HepG2 (cell line): ENCODE data around the gene DHX16. TPM values are rescaled to one million over a fixed set of nuclear protein-coding genes. Genes with fewer than 3 reads are reported as not detected.

ENCODE experiments used
- ATAC-seq: fragments of 200-7000 bp; cut with Tn5 transposase; 3 replicates; pipeline ENCODE4 v1.9.1; 2020; ENCODE audit warnings: mild to moderate bottlenecking, moderate library complexity
- BruUV-seq: library from RNA; stranded (reverse); fragments of 400-500 nt; replicated peaks from 2 replicates; lab custom pipeline; 2021; lab: Mats Ljungman, UMichigan
- CTCF ChIA-PET: fragments of 300-600 bp; formaldehyde crosslinking; extraction: SDS; loops from one replicate; lab custom pipeline; 2021; ENCODE audit warnings: low total read pairs, inconsistent platforms, low intra/inter-chr PET ratio; lab: Yijun Ruan, JAX
- POLR2A ChIA-PET: fragments of 350-600 bp; sonication (Branson Sonifier 250); formaldehyde crosslinking; loops from one replicate; lab custom pipeline; 2020; ENCODE audit warnings: antibody characterized with exemption, inconsistent platforms; lab: Yijun Ruan, JAX
- DNase-seq: peaks from one replicate; pipeline ENCODE4 v3.0.0-alpha.2; 2015; ENCODE audit warnings: low spot score
- FAIRE-seq: peaks from 3 replicates; lab custom pipeline; 2011; peaks lifted over from hg19 to GRCh38; lab: Jason Lieb, UNC
- H2AFZ ChIP-seq: one replicate; pipeline ENCODE4 v1.6.1; 2011; ENCODE audit warnings: low read length, inconsistent platforms
- H3K27ac ChIP-seq: fragments of 300-600 bp; 3 replicates; pipeline ENCODE4 v1.8.0; 2011; ENCODE audit warnings: mixed run types, mild to moderate bottlenecking, mixed read lengths, low read length, inconsistent platforms; ENCODE audit not compliant: insufficient read depth; ENCODE audit errors: extremely low read length
- H3K27me3 ChIP-seq, 2 experiments: fragments of 200-600 bp in 1 of 2; 2 replicates in 1 of 2; 3 replicates in 1 of 2; pipeline versions ENCODE4 v1.6.0 to v1.8.0; 2011; ENCODE audit warnings: low read length in 2 of 2, mild to moderate bottlenecking in 2 of 2, moderate library complexity in 2 of 2, inconsistent platforms in 1 of 2; ENCODE audit not compliant: insufficient read depth in 2 of 2, control insufficient read depth in 1 of 2
- H3K36me3 ChIP-seq, 2 experiments: fragments of 200-600 bp in 1 of 2; replicated peaks in 1 of 2; 2 replicates in 1 of 2; 3 replicates in 1 of 2; pipeline versions ENCODE4 v1.5.1 to v1.8.0; 2011; ENCODE audit warnings: low read length in 2 of 2, inconsistent platforms in 1 of 2; ENCODE audit not compliant: insufficient read depth in 2 of 2, control insufficient read depth in 1 of 2
- H3K4me1 ChIP-seq: 2 replicates; pipeline ENCODE4 v1.5.1; 2012; ENCODE audit warnings: low read length, inconsistent platforms; ENCODE audit not compliant: insufficient read depth
- H3K4me2 ChIP-seq: 2 replicates; pipeline ENCODE4 v1.6.0; 2011; ENCODE audit warnings: low read depth, low read length, inconsistent platforms
- H3K4me3 ChIP-seq, 3 experiments: fragments of 200-600 bp in 1 of 3; sonication (generic), shearing (Covaris generic) in 1 of 3; replicated peaks in 1 of 3; 2 replicates each; pipeline ENCODE4 v1.5.1; 2011 to 2016; ENCODE audit warnings: low read length in 3 of 3, inconsistent platforms in 2 of 3, low read depth in 2 of 3, mild to moderate bottlenecking in 2 of 3, control low read depth in 1 of 3, mixed read lengths in 1 of 3; ENCODE audit not compliant: insufficient read depth in 1 of 3
- H3K79me2 ChIP-seq: one replicate; pipeline ENCODE4 v1.6.1; 2011; ENCODE audit warnings: low read length, inconsistent platforms; ENCODE audit not compliant: insufficient read depth
- H3K9ac ChIP-seq: 2 replicates; pipeline ENCODE4 v1.6.0; 2011; ENCODE audit warnings: mild to moderate bottlenecking, low read depth, low read length, inconsistent platforms; ENCODE audit not compliant: insufficient read depth
- H3K9me3 ChIP-seq: 2 replicates; pipeline ENCODE4 v1.5.1; 2012; ENCODE audit warnings: mild to moderate bottlenecking, low read length
- H4K20me1 ChIP-seq: 2 replicates; pipeline ENCODE4 v1.6.0; 2011; ENCODE audit warnings: inconsistent platforms, mild to moderate bottlenecking, low read length, moderate library complexity; ENCODE audit not compliant: insufficient read depth
- NFIC ChIP-seq: IDR thresholded peaks from 2 replicates; pipeline ENCODE4 v1.6.1; 2012; ENCODE audit warnings: mild to moderate bottlenecking, low read length, inconsistent platforms
- SRSF1 ChIP-seq: fragments of 200-400 bp; formaldehyde crosslinking; optimal IDR thresholded peaks from 2 replicates; pipeline ENCODE3; 2017; ENCODE audit warnings: mild to moderate bottlenecking, low read depth, low read length, moderate library complexity
- ZBTB7A ChIP-seq: sonication (generic); formaldehyde crosslinking; IDR thresholded peaks from 2 replicates; pipeline ENCODE4 v1.8.0; 2022; ENCODE audit warnings: mild to moderate bottlenecking, missing genetic modification reagents
- ZBTB8A ChIP-seq: sonication (generic); formaldehyde crosslinking; IDR thresholded peaks from 2 replicates; pipeline ENCODE4 v1.4.0; 2020; ENCODE audit warnings: mild to moderate bottlenecking, low read depth, missing genetic modification reagents, borderline replicate concordance
- ZNF124 ChIP-seq: sonication (generic); formaldehyde crosslinking; IDR thresholded peaks from 2 replicates; pipeline ENCODE4 v1.4.0; 2020; ENCODE audit warnings: missing genetic modification reagents
- ZNF275 ChIP-seq: sonication (generic); formaldehyde crosslinking; IDR thresholded peaks from 2 replicates; pipeline ENCODE4 v1.8.0; 2022; ENCODE audit warnings: missing genetic modification reagents, mild to moderate bottlenecking, inconsistent platforms, borderline replicate concordance
- ZNF503 ChIP-seq: sonication (generic); formaldehyde crosslinking; IDR thresholded peaks from 2 replicates; pipeline ENCODE4 v1.4.0; 2020; ENCODE audit warnings: missing genetic modification reagents
- ZNF567 ChIP-seq: sonication (generic); formaldehyde crosslinking; IDR thresholded peaks from 2 replicates; pipeline ENCODE4 v1.8.1; 2023; ENCODE audit warnings: mild to moderate bottlenecking, missing genetic modification reagents, borderline replicate concordance
- ZNF670 ChIP-seq: sonication (generic); formaldehyde crosslinking; IDR thresholded peaks from 2 replicates; pipeline ENCODE4 v1.8.0; 2022; ENCODE audit warnings: mild to moderate bottlenecking, missing genetic modification reagents, borderline replicate concordance
- ZNF850 ChIP-seq: sonication (generic); formaldehyde crosslinking; conservative IDR thresholded peaks from 2 replicates; pipeline ENCODE4 v1.9.0; 2021; ENCODE audit warnings: mild to moderate bottlenecking, missing genetic modification reagents
- ZSCAN25 ChIP-seq: sonication (generic); formaldehyde crosslinking; IDR thresholded peaks from 2 replicates; pipeline ENCODE4 v1.8.0; 2022; ENCODE audit warnings: mild to moderate bottlenecking, missing genetic modification reagents
- WGBS: methylation state at CpG from one replicate; pipeline ENCODE4 v1.1.6; 2017; ENCODE audit warnings: low lambda C conversion rate; 5-methylcytosine and 5-hydroxymethylcytosine counted together
- in situ Hi-C: cut with HindIII; loops from 2 replicates; pipeline ENCODE4 v1.10.0; 2017; ENCODE audit warnings: low pct_unique_long_range_greater_than_20kb; ENCODE audit not compliant: extremely low pct_ligation_motif_present
- intact Hi-C: fragments of 100-400 bp; cut with micrococcal nuclease; formaldehyde crosslinking; loops from one replicate; pipeline ENCODE4 v1.10.0; 2022; ENCODE audit not compliant: unreplicated experiment
- polyA plus RNA-seq, 8 experiments: library from polyadenylated mRNA; depleted of rRNA in 3 of 8; stranded (reverse) in 7 of 8; unstranded in 1 of 8; fragments of >200 nt; fragmentation: Illumina TruSeq in 4 of 8; extraction: Trizol in 4 of 8; gene quantifications; 2 replicates each; pipeline versions ENCODE4 v1.2.1 to v1.2.3, GENCODE V29; 2011 to 2016; ENCODE audit warnings: low read depth in 4 of 8, missing spikeins in 1 of 8, mixed read lengths in 1 of 8; ENCODE audit not compliant: insufficient read depth in 1 of 8
- total RNA-seq, 5 experiments: library from RNA; depleted of rRNA; stranded (reverse); fragments of >200 nt; fragmentation: Illumina TruSeq; extraction: Trizol; gene quantifications; 2 replicates each; pipeline ENCODE4 v1.2.3, GENCODE V29; 2016; ENCODE audit warnings: low read depth in 1 of 5

The DHX16 gene
- total and polyA plus RNA-seq, 2 of the 13 experiments (the other 11 are each of a cell fraction or from before 2014, with no cell fraction given) = 57.0 to 58.5 TPM

- no TSS peak for BruUV-seq
- intact Hi-C loops = no loop called here
Observed at GRCh38 chr6:30719356-30719755, 46.5 kb upstream of the DHX16 start.

More at GRCh38 chr6:30719356-30719755, 46.5 kb upstream of the DHX16 start:
- peak overlapping the region; percentile 57 to 89 (median 81) for H3K4me3 ChIP-seq
- DNase-seq = no peak
- in situ Hi-C loops = no loop called here
- peak; percentile 25; the same call in 1 of the 2 replicates for TF ChIP-seq ZSCAN25 (CRISPR knock-in tag)
- TF ChIP-seq ZNF670 (CRISPR knock-in tag) = 0 out of 2 replicates have a peak, but pooled peaks have one; percentile 18
- TF ChIP-seq ZNF850 = 0 out of 2 replicates have a peak, but pooled peaks have one; percentile 70
- 0 out of 2 replicates have a peak, but pooled peaks have one; percentile 19 for TF ChIP-seq NFIC
- TF ChIP-seq ZNF124 (CRISPR knock-in tag) = 0 out of 2 replicates have a peak, but pooled peaks have one; percentile 22
- TF ChIP-seq ZNF567 (CRISPR knock-in tag) = no peak
- no peak for TF ChIP-seq SRSF1
- no peak for TF ChIP-seq ZBTB7A (CRISPR knock-in tag)
- TF ChIP-seq ZBTB8A (CRISPR knock-in tag) = no peak
- no peak for TF ChIP-seq ZNF275 (CRISPR knock-in tag)
- TF ChIP-seq ZNF503 (CRISPR knock-in tag) = 0 out of 2 replicates have a peak, but pooled peaks have one; percentile 4
- TF ChIP-seq, all 625 proteins: peak for 6
- ATAC-seq = no peak
- H3K9me3 ChIP-seq = no peaks in the 10 kb centered on the region
- FAIRE-seq = no peak
- peaks cover 58% of the 10 kb centered on the region for H3K4me1 ChIP-seq
- peaks cover 46% of the 10 kb centered on the region for H3K79me2 ChIP-seq
- H2AFZ ChIP-seq = peak overlapping the region; percentile 55
- CTCF ChIA-PET = no interaction called here
- 26% methylated on average over 8 of the region's 8 CpGs for WGBS
- H3K36me3 ChIP-seq = peaks cover 10 to 21% of the 10 kb centered on the region in 2 experiments
- H3K27me3 ChIP-seq = no peaks in the 10 kb centered on the region; a peak in 1 of 5 replicates
- H3K4me2 ChIP-seq = peak overlapping the region; percentile 96
- POLR2A ChIA-PET = interaction anchor here (0.9 to 2.9 kb wide), 6 partner anchors 12 to 104 kb away, joined by 3 to 43 read pairs (median 4); partner anchors contain the start of gene IER3
- peak overlapping the region; percentile 75 for H3K9ac ChIP-seq
- H3K27ac ChIP-seq = peak overlapping the region; percentile 69
- H4K20me1 ChIP-seq = peaks cover 29% of the 10 kb centered on the region
